Esophagus squamous epithelium (tissue), 5 donors: ENCODE results near the gene LRRN1. TPM values are rescaled to one million over a fixed set of nuclear protein-coding genes. Genes with fewer than 3 reads are reported as not detected.

Experiments used
- DNase-seq: peaks from one replicate; lab custom pipeline; 2025; lab: John Stamatoyannopoulos, UW
- H3K27ac ChIP-seq, 4 donors: fragments of 200-600 bp; sonication (generic); one replicate each; pipeline ENCODE4 v1.5.1; 2016 to 2019; ENCODE audit warnings: mild to moderate bottlenecking in 1 of 4
- H3K27me3 ChIP-seq, 4 donors: fragments of 200-600 bp; sonication (generic); 1 replicate in 3 of 4; 2 replicates in 1 of 4; pipeline versions ENCODE4 v1.5.1 to v1.6.0; 2017 to 2021; ENCODE audit warnings: antibody characterized with exemption in 1 of 4
- H3K36me3 ChIP-seq, 3 donors: fragments of 200-600 bp; sonication (generic); one replicate each; pipeline ENCODE4 v1.5.1; 2016 to 2019
- H3K4me1 ChIP-seq, 3 donors: fragments of 200-600 bp; sonication (generic); one replicate each; pipeline ENCODE4 v1.5.1; 2017 to 2019
- H3K4me3 ChIP-seq, 4 donors: fragments of 200-600 bp; sonication (generic); 1 replicate in 3 of 4; 2 replicates in 1 of 4; pipeline ENCODE4 v1.5.1; 2016 to 2019; ENCODE audit warnings: mild to moderate bottlenecking in 2 of 4, moderate library complexity in 1 of 4
- H3K9me3 ChIP-seq, 3 donors: fragments of 200-600 bp; sonication (generic); one replicate each; pipeline ENCODE4 v1.5.1; 2016 to 2019
- CTCF ChIP-seq, 6 experiments: fragments of 450-650 bp in 4 of 6; fragments of 200-600 bp in 2 of 6; sonication (generic) in 2 of 6; IDR thresholded peaks; one replicate each; pipeline ENCODE4 v1.5.1; 2016 to 2019; ENCODE audit warnings: antibody characterized with exemption in 6 of 6, mild to moderate bottlenecking in 4 of 6, moderate library complexity in 4 of 6
- POLR2A ChIP-seq, 4 donors: fragments of 450-650 bp; IDR thresholded peaks; one replicate each; pipeline ENCODE4 v1.6.1; 2017; ENCODE audit warnings: antibody characterized with exemption in 4 of 4, mild to moderate bottlenecking in 4 of 4, moderate library complexity in 3 of 4
- WGBS, 2 donors: methylation state at CpG; one replicate each; pipeline ENCODE4 v1.1.5; 2018; 5-methylcytosine and 5-hydroxymethylcytosine counted together
- intact Hi-C: fragments of 100-400 bp; cut with DNase I; formaldehyde crosslinking; loops from one replicate; pipeline ENCODE4 v1.15.0; 2022
- total RNA-seq, 4 donors: library from RNA; depleted of rRNA; stranded (reverse); fragments of >200 nt; gene quantifications; one replicate each; pipeline ENCODE4 v1.1.0, GENCODE V29; 2016
- donor health status: DM: yes; HTN: yes; CAD: no.

LRRN1 gene
- total RNA-seq, 4 donors from 2014 or later = 0.04 to 0.47 (median 0.19) TPM; not detected in 1

- 73 to 100% methylated on average over 1 of the region's 1 CpG for WGBS, 2 donors
- H3K27me3 ChIP-seq = no peaks in the 10 kb centered on the region
- TF ChIP-seq POLR2A (IDR thresholded peaks at IDR 0.05) (no peak), CTCF (IDR thresholded peaks at IDR 0.05) (no peak)
- no peaks in the 10 kb centered on the region for H3K36me3 ChIP-seq
- H3K27ac ChIP-seq = no peak overlapping the region
- H3K4me1 ChIP-seq = no peaks in the 10 kb centered on the region
- no peak for DNase-seq
- intact Hi-C loops = no loop called here
- H3K9me3 ChIP-seq = peaks cover 0 to 7% (median 0%) of the 10 kb centered on the region in 3 donors
- H3K4me3 ChIP-seq = no peak overlapping the region
Measured at GRCh38 chr3:3771567-3771966, 27.7 kb upstream of the LRRN1 start.

- Histone ChIP-seq H3K36me3 (no peaks in the 10 kb centered on the region), H3K27me3 (no peaks in the 10 kb centered on the region), H3K4me3 (no peak overlapping the region), H3K27ac (no peak overlapping the region), H3K4me1 (no peaks in the 10 kb centered on the region), H3K9me3 (peaks cover 0 to 7% (median 0%) of the 10 kb centered on the region in 3 donors)
- TF ChIP-seq POLR2A (IDR thresholded peaks at IDR 0.05) (no peak), CTCF (IDR thresholded peaks at IDR 0.05) (no peak)
- no peak for DNase-seq
- intact Hi-C loops = no loop called here
- 64 to 86% methylated on average over 1 of the region's 1 CpG for WGBS, 2 donors
Measured at GRCh38 chr3:3772338-3772737, 26.9 kb upstream of the LRRN1 start.

GRCh38 chr3:3772920-3773319, 26.3 kb upstream of the LRRN1 start:
- no peak for DNase-seq
- no peak overlapping the region for H3K4me3 ChIP-seq
- no peaks in the 10 kb centered on the region for H3K27me3 ChIP-seq
- H3K4me1 ChIP-seq = no peaks in the 10 kb centered on the region
- peaks cover 0 to 7% (median 0%) of the 10 kb centered on the region in 3 donors for H3K9me3 ChIP-seq
- intact Hi-C loops = no loop called here
- TF ChIP-seq CTCF (IDR thresholded peaks at IDR 0.05) = no peak
- no peak for TF ChIP-seq POLR2A (IDR thresholded peaks at IDR 0.05)
- 68 to 82% methylated on average over 4 to 7 of the region's 7 CpGs for WGBS, 2 donors
- no peaks in the 10 kb centered on the region for H3K36me3 ChIP-seq
- no peak overlapping the region for H3K27ac ChIP-seq

GRCh38 chr3:3776607-3777006, 22.6 kb upstream of the LRRN1 start:
- TF ChIP-seq CTCF (IDR thresholded peaks at IDR 0.05) (no peak), POLR2A (IDR thresholded peaks at IDR 0.05) (no peak)
- WGBS, 2 donors = 86 to 91% methylated on average over 4 of the region's 4 CpGs
- intact Hi-C loops = no loop called here

GRCh38 chr3:3778216-3778615, 21.0 kb upstream of the LRRN1 start:
- H3K9me3 ChIP-seq = peaks cover 0 to 7% (median 0%) of the 10 kb centered on the region in 3 donors
- TF ChIP-seq POLR2A (IDR thresholded peaks at IDR 0.05) = no peak
- no peak for TF ChIP-seq CTCF (IDR thresholded peaks at IDR 0.05)
- no peaks in the 10 kb centered on the region for H3K4me1 ChIP-seq
- H3K27ac ChIP-seq = no peak overlapping the region
- H3K27me3 ChIP-seq = no peaks in the 10 kb centered on the region
- DNase-seq = no peak
- intact Hi-C loops = no loop called here
- no peaks in the 10 kb centered on the region for H3K36me3 ChIP-seq
- no peak overlapping the region for H3K4me3 ChIP-seq

More at GRCh38 chr3:3776607-3777006, 22.6 kb upstream of the LRRN1 start:
- no peak for DNase-seq
- Histone ChIP-seq H3K4me1 (no peaks in the 10 kb centered on the region), H3K4me3 (no peak overlapping the region), H3K9me3 (peaks cover 0 to 7% (median 0%) of the 10 kb centered on the region in 3 donors), H3K27me3 (no peaks in the 10 kb centered on the region), H3K36me3 (no peaks in the 10 kb centered on the region), H3K27ac (no peak overlapping the region)
